Keratinocyte (primary cell): ENCODE results near the gene DUSP11. TPM values are rescaled to one million over a fixed set of nuclear protein-coding genes. Genes with fewer than 3 reads are reported as not detected.

Source experiments
- DNase-seq: peaks from one replicate; pipeline ENCODE4 v3.0.0-alpha.2; 2011; ENCODE audit warnings: low read depth, missing footprints, low spot score
- FAIRE-seq: peaks from 2 replicates; lab custom pipeline; 2011; peaks lifted over from hg19 to GRCh38; lab: Jason Lieb, UNC
- H2AFZ ChIP-seq: 2 replicates; pipeline ENCODE4 v1.6.0; 2012; ENCODE audit warnings: low read length, control low read depth, inconsistent platforms; ENCODE audit not compliant: control insufficient read depth
- H3K27ac ChIP-seq: 2 replicates; pipeline ENCODE4 v1.5.1; 2011; ENCODE audit warnings: low read length; ENCODE audit not compliant: control insufficient read depth, insufficient read depth
- H3K27me3 ChIP-seq: 3 replicates; pipeline ENCODE4 v1.6.0; 2011; ENCODE audit warnings: low read length; ENCODE audit not compliant: control insufficient read depth, insufficient read depth; ENCODE audit errors: extremely low read depth
- H3K36me3 ChIP-seq, 2 experiments: 2 replicates in 1 of 2; 3 replicates in 1 of 2; pipeline ENCODE4 v1.5.1; 2011; ENCODE audit warnings: low read length in 2 of 2, mild to moderate bottlenecking in 1 of 2; ENCODE audit not compliant: control insufficient read depth in 2 of 2, insufficient read depth in 2 of 2; ENCODE audit errors: extremely low read depth in 1 of 2
- H3K4me1 ChIP-seq: 3 replicates; pipeline ENCODE4 v1.5.1; 2011; ENCODE audit warnings: low read length; ENCODE audit not compliant: control insufficient read depth, insufficient read depth; ENCODE audit errors: extremely low read depth
- H3K4me2 ChIP-seq: 3 replicates; pipeline ENCODE4 v1.6.0; 2011; ENCODE audit warnings: low read depth, low read length; ENCODE audit not compliant: control insufficient read depth, insufficient read depth; ENCODE audit errors: extremely low read depth
- H3K4me3 ChIP-seq, 3 experiments: fragments of 200-600 bp in 1 of 3; sonication (generic) in 1 of 3; 2 replicates in 2 of 3; 3 replicates in 1 of 3; pipeline ENCODE4 v1.5.1; 2011 to 2016; ENCODE audit warnings: low read length in 3 of 3, mild to moderate bottlenecking in 3 of 3, control low read depth in 2 of 3, inconsistent platforms in 1 of 3, low read depth in 1 of 3, mixed read lengths in 1 of 3, mixed run types in 1 of 3, moderate library complexity in 1 of 3; ENCODE audit not compliant: control insufficient read depth in 2 of 3, insufficient read depth in 2 of 3; ENCODE audit errors: extremely low read depth in 1 of 3
- H3K79me2 ChIP-seq: 2 replicates; pipeline ENCODE4 v1.6.0; 2012; ENCODE audit warnings: low read length; ENCODE audit not compliant: control insufficient read depth, insufficient read depth
- H3K9ac ChIP-seq: 3 replicates; pipeline ENCODE4 v1.6.0; 2011; ENCODE audit warnings: low read length; ENCODE audit not compliant: control insufficient read depth, insufficient read depth; ENCODE audit errors: extremely low read depth
- H3K9me1 ChIP-seq: 3 replicates; pipeline ENCODE4 v1.6.0; 2011; ENCODE audit warnings: low read length; ENCODE audit not compliant: control insufficient read depth, insufficient read depth; ENCODE audit errors: extremely low read depth
- H3K9me3 ChIP-seq: 2 replicates; pipeline ENCODE4 v1.5.1; 2012; ENCODE audit warnings: low read depth, low read length; ENCODE audit not compliant: control insufficient read depth
- H4K20me1 ChIP-seq: 3 replicates; pipeline ENCODE4 v1.6.0; 2011; ENCODE audit warnings: low read length; ENCODE audit not compliant: control insufficient read depth, insufficient read depth; ENCODE audit errors: extremely low read depth
- CTCF ChIP-seq, 3 experiments: IDR thresholded peaks in 1 of 3; conservative IDR thresholded peaks in 1 of 3; optimal IDR thresholded peaks in 1 of 3; 2 replicates in 2 of 3; 3 replicates in 1 of 3; pipeline versions ENCODE3 to v1.5.1; 2011; ENCODE audit warnings: low read length in 3 of 3, mild to moderate bottlenecking in 3 of 3, moderate library complexity in 2 of 3, control low read depth in 1 of 3, inconsistent platforms in 1 of 3; ENCODE audit not compliant: insufficient read depth in 2 of 3; ENCODE audit errors: extremely low read depth in 1 of 3
- EZH2 ChIP-seq: IDR thresholded peaks from one replicate; pipeline ENCODE4 v1.6.1; 2012; ENCODE audit warnings: inconsistent platforms, mild to moderate bottlenecking, low read length, moderate library complexity
- dilution Hi-C: fragments of 300-500 bp; cut with MboI; formaldehyde crosslinking; loops from one replicate; pipeline ENCODE4 v1.7.0; 2020; ENCODE audit warnings: low sequenced_read_pairs; ENCODE audit not compliant: extremely low pct_ligation_motif_present
- polyA plus RNA-seq, 5 experiments: library from polyadenylated mRNA; depleted of rRNA in 3 of 5; stranded (reverse) in 3 of 5; stranded (forward) in 1 of 5; unstranded in 1 of 5; fragments of >200 nt; gene quantifications; 1 replicate in 1 of 5; 2 replicates in 3 of 5; 3 replicates in 1 of 5; pipeline versions ENCODE4 v1.2.1 to v1.2.3, GENCODE V29; 2011 to 2012; ENCODE audit warnings: missing spikeins in 2 of 5, low read depth in 1 of 5, low replicate concordance in 1 of 5

The DUSP11 gene
- polyA plus RNA-seq, 1 donor (not counting 4 experiments of a cell fraction or from before 2014, with no cell fraction given) = 83.7 TPM

GRCh38 chr2:73828389-73828817 is 48.5 kb upstream of the DUSP11 start:
- no peak for TF ChIP-seq EZH2
- no peak for TF ChIP-seq CTCF (optimal IDR thresholded peaks at IDR 0.05 in 1 of 3, IDR thresholded peaks at IDR 0.05 in 1 of 3, conservative IDR thresholded peaks at IDR 0.05 in 1 of 3; ENCODE audit: extremely low read depth in 1 of 3, insufficient read depth in 2 of 3, low read length in 3 of 3)
- Histone ChIP-seq H3K9ac (peak overlapping the region; percentile 93), H3K4me3 (peak overlapping the region; percentile 72 to 92 (median 77)), H3K9me3 (no peaks in the 10 kb centered on the region), H4K20me1 (no peaks in the 10 kb centered on the region), H3K79me2 (peaks cover 27% of the 10 kb centered on the region), H2AFZ (peak overlapping the region; percentile 95), H3K4me2 (peak overlapping the region; percentile 95), H3K36me3 (peaks cover 4 to 11% of the 10 kb centered on the region in 2 experiments), H3K4me1 (peaks cover 32% of the 10 kb centered on the region), H3K27me3 (no peaks in the 10 kb centered on the region), H3K9me1 (no peaks in the 10 kb centered on the region), H3K27ac (peak overlapping the region; percentile 95)
- dilution Hi-C loops = no loop called here
- no peak for FAIRE-seq
- no peak for DNase-seq

GRCh38 chr2:73827660-73828388 is 47.9 kb upstream of the DUSP11 start:
- Histone ChIP-seq H3K4me2 (peak overlapping the region; percentile 95), H3K27ac (no peak overlapping the region), H3K4me3 (peak overlapping the region in 1 of 3 experiments; percentile 72), H3K9ac (no peak overlapping the region), H3K9me3 (no peaks in the 10 kb centered on the region), H4K20me1 (no peaks in the 10 kb centered on the region), H3K9me1 (no peaks in the 10 kb centered on the region), H3K4me1 (peaks cover 31% of the 10 kb centered on the region), H3K79me2 (peaks cover 21% of the 10 kb centered on the region), H2AFZ (peak overlapping the region; percentile 95), H3K27me3 (no peaks in the 10 kb centered on the region), H3K36me3 (peaks cover 2 to 8% of the 10 kb centered on the region in 2 experiments)
- dilution Hi-C loops = no loop called here
- FAIRE-seq (no peak), DNase-seq (no peak)
- TF ChIP-seq CTCF (optimal IDR thresholded peaks at IDR 0.05 in 1 of 3, IDR thresholded peaks at IDR 0.05 in 1 of 3, conservative IDR thresholded peaks at IDR 0.05 in 1 of 3; ENCODE audit: extremely low read depth in 1 of 3, insufficient read depth in 2 of 3, low read length in 3 of 3) (no peak), EZH2 (no peak)
